Measurements from ENCODE around the gene LEF1. TPM values are rescaled to one million over a fixed set of nuclear protein-coding genes. Genes with fewer than 3 reads are reported as not detected.
A peak's percentile ranks its signal among the peaks of the same experiment; 100 is the strongest.

LEF1 gene
- total RNA-seq, 3 donors from 2014 or later = 140 to 165 (median 148) TPM

GRCh38 chr4:108192056-108192455 lies 23.3 kb upstream of the LEF1 start:
- ATAC-seq (no peak), DNase-seq (no peak)
- H3K4me1 Mint-ChIP-seq (ENCODE audit: low read depth) = peaks cover 17% of the 10 kb centered on the region
- H3K36me3 Mint-ChIP-seq (ENCODE audit: insufficient read depth) = no peaks in the 10 kb centered on the region
- H3K9me3 Mint-ChIP-seq = no peaks in the 10 kb centered on the region
- peaks cover 2% of the 10 kb centered on the region for H3K27me3 Mint-ChIP-seq (ENCODE audit: low read depth)
- H3K4me3 Mint-ChIP-seq = no peak overlapping the region

- H3K27me3 Mint-ChIP-seq (ENCODE audit: low read depth) = peaks cover 2% of the 10 kb centered on the region
- no peaks in the 10 kb centered on the region for H3K9me3 Mint-ChIP-seq
- no peak overlapping the region for H3K4me3 Mint-ChIP-seq
- no peak for DNase-seq
- H3K4me1 Mint-ChIP-seq (ENCODE audit: low read depth) = peaks cover 17% of the 10 kb centered on the region
- ATAC-seq = no peak
- H3K36me3 Mint-ChIP-seq (ENCODE audit: insufficient read depth) = no peaks in the 10 kb centered on the region
These were observed 22.7 kb upstream of the LEF1 start for GRCh38 chr4:108191269-108191914.

- DNase-seq = no peak
- Mint-ChIP-seq H3K36me3 (ENCODE audit: insufficient read depth) (no peaks in the 10 kb centered on the region), H3K9me3 (no peaks in the 10 kb centered on the region), H3K27me3 (ENCODE audit: low read depth) (peaks cover 2% of the 10 kb centered on the region), H3K4me1 (ENCODE audit: low read depth) (peaks cover 18% of the 10 kb centered on the region), H3K4me3 (no peak overlapping the region)
- ATAC-seq = no peak
These were observed 20.0 kb upstream of the LEF1 start for GRCh38 chr4:108188770-108189169.

- H3K4me1 Mint-ChIP-seq (ENCODE audit: low read depth) = peaks cover 3% of the 10 kb centered on the region
- no peak overlapping the region for H3K4me3 Mint-ChIP-seq
- H3K36me3 Mint-ChIP-seq (ENCODE audit: insufficient read depth) = no peaks in the 10 kb centered on the region
- DNase-seq (no peak), ATAC-seq (no peak)
- H3K27me3 Mint-ChIP-seq (ENCODE audit: low read depth) = peaks cover 2% of the 10 kb centered on the region
- no peaks in the 10 kb centered on the region for H3K9me3 Mint-ChIP-seq
These were observed 16.5 kb upstream of the LEF1 start for GRCh38 chr4:108185252-108185651.

GRCh38 chr4:108184453-108185049 lies 15.8 kb upstream of the LEF1 start:
- Mint-ChIP-seq H3K27me3 (ENCODE audit: low read depth) (peaks cover 2% of the 10 kb centered on the region), H3K4me1 (ENCODE audit: low read depth) (peaks cover 3% of the 10 kb centered on the region), H3K4me3 (no peak overlapping the region), H3K9me3 (no peaks in the 10 kb centered on the region), H3K36me3 (ENCODE audit: insufficient read depth) (no peaks in the 10 kb centered on the region)
- DNase-seq = no peak
- no peak for ATAC-seq

- Mint-ChIP-seq H3K27me3 (ENCODE audit: low read depth) (peaks cover 2% of the 10 kb centered on the region), H3K4me3 (no peak overlapping the region), H3K4me1 (ENCODE audit: low read depth) (peaks cover 3% of the 10 kb centered on the region), H3K9me3 (no peaks in the 10 kb centered on the region), H3K36me3 (ENCODE audit: insufficient read depth) (no peaks in the 10 kb centered on the region)
- no peak for DNase-seq
- ATAC-seq = no peak
These were observed 13.0 kb upstream of the LEF1 start for GRCh38 chr4:108181704-108182103.

GRCh38 chr4:108180513-108180912 lies 11.8 kb upstream of the LEF1 start:
- ATAC-seq (no peak), DNase-seq (no peak)
- H3K4me3 Mint-ChIP-seq = no peak overlapping the region
- H3K36me3 Mint-ChIP-seq (ENCODE audit: insufficient read depth) = peaks cover 4% of the 10 kb centered on the region
- peaks cover 7% of the 10 kb centered on the region for H3K4me1 Mint-ChIP-seq (ENCODE audit: low read depth)
- peaks cover 2% of the 10 kb centered on the region for H3K27me3 Mint-ChIP-seq (ENCODE audit: low read depth)
- no peaks in the 10 kb centered on the region for H3K9me3 Mint-ChIP-seq

- no peaks in the 10 kb centered on the region for H3K9me3 Mint-ChIP-seq
- H3K36me3 Mint-ChIP-seq (ENCODE audit: insufficient read depth) = peaks cover 4% of the 10 kb centered on the region
- DNase-seq = no peak
- H3K4me3 Mint-ChIP-seq = no peak overlapping the region
- ATAC-seq = no peak
- H3K4me1 Mint-ChIP-seq (ENCODE audit: low read depth) = peaks cover 26% of the 10 kb centered on the region
- peaks cover 6% of the 10 kb centered on the region for H3K27me3 Mint-ChIP-seq (ENCODE audit: low read depth)
These were observed 7.2 kb upstream of the LEF1 start for GRCh38 chr4:108175966-108176365.

GRCh38 chr4:108174856-108175255 lies 6.1 kb upstream of the LEF1 start:
- Mint-ChIP-seq H3K36me3 (ENCODE audit: insufficient read depth) (peaks cover 4% of the 10 kb centered on the region), H3K27me3 (ENCODE audit: low read depth) (peaks cover 8% of the 10 kb centered on the region), H3K4me1 (ENCODE audit: low read depth) (peaks cover 37% of the 10 kb centered on the region), H3K4me3 (no peak overlapping the region), H3K9me3 (no peaks in the 10 kb centered on the region)
- no peak for ATAC-seq
- no peak for DNase-seq

GRCh38 chr4:108173599-108174057 lies 4.9 kb upstream of the LEF1 start:
- no peak for ATAC-seq
- DNase-seq = no peak
- Mint-ChIP-seq H3K36me3 (ENCODE audit: insufficient read depth) (peaks cover 4% of the 10 kb centered on the region), H3K4me3 (peak overlapping the region; percentile 93), H3K4me1 (ENCODE audit: low read depth) (peaks cover 49% of the 10 kb centered on the region), H3K9me3 (no peaks in the 10 kb centered on the region), H3K27me3 (ENCODE audit: low read depth) (peaks cover 15% of the 10 kb centered on the region)

- peaks cover 4% of the 10 kb centered on the region for H3K36me3 Mint-ChIP-seq (ENCODE audit: insufficient read depth)
- H3K27me3 Mint-ChIP-seq (ENCODE audit: low read depth) = peaks cover 15% of the 10 kb centered on the region
- DNase-seq = peak; percentile 70
- no peaks in the 10 kb centered on the region for H3K9me3 Mint-ChIP-seq
- H3K4me1 Mint-ChIP-seq (ENCODE audit: low read depth) = peaks cover 49% of the 10 kb centered on the region
- ATAC-seq = peak; percentile 52 to 55
- H3K4me3 Mint-ChIP-seq = peak overlapping the region; percentile 93
These were observed 4.2 kb upstream of the LEF1 start for GRCh38 chr4:108172753-108173598.

- peaks cover 15% of the 10 kb centered on the region for H3K27me3 Mint-ChIP-seq (ENCODE audit: low read depth)
- H3K4me3 Mint-ChIP-seq = peak overlapping the region; percentile 93
- no peaks in the 10 kb centered on the region for H3K9me3 Mint-ChIP-seq
- ATAC-seq = peak; percentile 20 to 33
- DNase-seq = peak; percentile 19
- H3K4me1 Mint-ChIP-seq (ENCODE audit: low read depth) = peaks cover 49% of the 10 kb centered on the region
- H3K36me3 Mint-ChIP-seq (ENCODE audit: insufficient read depth) = peaks cover 4% of the 10 kb centered on the region
These were observed 3.6 kb upstream of the LEF1 start for GRCh38 chr4:108172231-108172752.

GRCh38 chr4:108171339-108172230 lies 2.9 kb upstream of the LEF1 start:
- Mint-ChIP-seq H3K36me3 (ENCODE audit: insufficient read depth) (peaks cover 4% of the 10 kb centered on the region), H3K27me3 (ENCODE audit: low read depth) (peaks cover 18% of the 10 kb centered on the region), H3K4me1 (ENCODE audit: low read depth) (peaks cover 50% of the 10 kb centered on the region), H3K9me3 (no peaks in the 10 kb centered on the region), H3K4me3 (peak overlapping the region; percentile 86)
- peak; percentile 54 for DNase-seq
- ATAC-seq = peak; percentile 11
